Measurements from ENCODE around the gene RPL18.
"Not testable (repeated sequence)": the region's sequence is repeated elsewhere in the genome, so short reads cannot be mapped to it uniquely, and the experiment has no call there.

Gene RPL18

DNA sequence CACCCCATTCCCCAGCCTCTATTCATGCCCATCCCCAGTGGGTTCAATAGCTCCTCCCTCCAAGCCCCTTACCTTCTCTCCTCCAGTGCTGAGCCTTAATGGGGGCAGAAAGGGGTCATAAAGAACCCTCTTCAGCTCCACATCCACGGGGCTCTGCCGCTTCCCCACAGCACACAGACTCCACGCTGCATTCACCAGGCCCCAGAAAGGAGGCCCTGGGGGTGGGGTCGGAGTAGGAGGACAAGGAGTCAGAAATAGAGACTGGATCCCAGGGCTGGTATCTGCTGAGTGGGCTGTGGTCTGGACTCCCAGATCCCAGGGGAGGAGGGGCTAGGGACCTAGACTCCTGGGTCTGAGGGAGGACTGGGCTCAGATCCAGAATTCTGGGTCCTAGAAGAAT lies 25.4 kb upstream of the RPL18 start:
- DNase-seq = no peak

DNA sequence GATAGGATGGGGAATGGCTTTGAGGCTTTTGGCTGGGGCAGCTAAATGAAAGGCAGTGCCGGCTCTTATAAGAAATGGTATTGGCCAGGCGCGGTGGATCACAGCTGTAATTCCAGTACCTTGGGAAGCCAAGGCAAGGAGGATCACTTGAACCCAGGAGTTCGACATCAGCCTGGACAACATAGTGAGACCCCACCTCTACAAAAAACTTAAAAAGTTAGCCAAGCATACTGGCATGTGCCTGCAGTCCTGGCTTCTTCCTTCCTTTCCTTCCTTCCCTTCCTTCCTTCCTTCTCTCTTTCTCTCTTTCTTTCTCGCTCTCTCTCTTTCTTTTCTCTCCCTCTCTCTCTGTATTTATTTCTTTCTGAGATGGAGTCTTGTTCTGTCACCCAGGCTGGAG lies 23.9 kb upstream of the RPL18 start:
- no peak for DNase-seq

DNA sequence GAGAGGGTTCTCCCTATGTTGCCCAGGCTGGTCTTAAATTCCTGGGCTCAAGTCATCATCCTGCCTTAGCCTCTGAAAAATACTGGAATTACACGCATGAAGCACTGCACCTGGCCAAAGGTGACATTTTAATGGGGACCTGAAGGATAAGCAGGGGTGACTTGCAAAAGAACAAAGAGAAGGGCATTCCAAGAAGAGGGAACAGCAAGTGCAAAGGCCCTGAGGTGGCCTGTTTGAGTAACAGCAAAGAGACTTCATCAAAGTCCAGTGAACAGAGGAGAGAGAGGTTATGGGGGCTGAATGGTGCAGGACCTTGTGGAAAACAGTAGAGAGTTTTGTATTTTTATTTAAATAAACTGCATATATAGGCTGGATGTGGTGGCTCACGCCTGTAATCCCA lies 22.9 kb upstream of the RPL18 start:
- DNase-seq = no peak

DNA sequence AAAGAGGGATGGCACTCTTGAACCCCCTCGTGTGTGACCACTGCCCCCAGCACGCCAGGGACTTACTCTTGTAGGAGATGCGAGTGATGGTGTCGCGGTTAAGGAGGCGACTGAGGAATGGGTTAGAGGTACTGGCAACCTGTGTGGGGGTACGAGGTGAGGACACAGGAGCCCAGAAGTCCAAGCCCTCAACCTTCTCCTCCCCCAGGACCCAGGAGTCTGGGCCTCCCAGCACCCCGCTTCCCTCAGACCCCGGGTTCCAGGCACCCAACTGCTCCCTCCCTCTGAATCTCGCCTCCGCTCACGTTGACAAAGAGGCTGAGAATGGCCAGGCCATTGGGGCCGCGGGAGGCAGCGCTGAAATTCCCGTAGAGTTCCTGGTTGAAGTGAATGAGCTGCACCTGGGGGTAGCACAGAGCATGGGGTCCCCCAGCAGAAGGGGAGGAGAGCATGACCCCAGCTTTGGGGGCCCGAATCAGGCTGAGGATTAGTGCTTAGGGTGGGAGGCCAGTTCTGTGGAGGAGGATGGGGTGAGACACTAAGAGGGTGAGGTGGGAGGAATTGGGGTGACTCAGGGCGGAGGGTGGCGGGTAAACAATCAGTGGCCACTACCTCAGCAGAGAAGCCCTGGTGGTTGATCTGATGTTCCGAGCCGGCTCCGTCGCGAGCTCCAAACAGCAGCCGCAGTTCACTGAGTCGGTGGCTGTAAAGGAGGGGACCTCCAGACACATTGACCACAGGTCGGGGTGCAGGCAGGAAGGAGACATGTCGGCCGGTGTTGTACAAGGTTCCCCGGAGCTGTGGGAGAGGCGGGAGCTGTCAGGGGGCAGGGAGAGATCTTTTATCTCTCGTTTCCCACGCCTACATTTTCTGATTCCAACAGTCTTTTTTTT lies 20.8 kb upstream of the RPL18 start:
- DNase-seq = no peak

DNA sequence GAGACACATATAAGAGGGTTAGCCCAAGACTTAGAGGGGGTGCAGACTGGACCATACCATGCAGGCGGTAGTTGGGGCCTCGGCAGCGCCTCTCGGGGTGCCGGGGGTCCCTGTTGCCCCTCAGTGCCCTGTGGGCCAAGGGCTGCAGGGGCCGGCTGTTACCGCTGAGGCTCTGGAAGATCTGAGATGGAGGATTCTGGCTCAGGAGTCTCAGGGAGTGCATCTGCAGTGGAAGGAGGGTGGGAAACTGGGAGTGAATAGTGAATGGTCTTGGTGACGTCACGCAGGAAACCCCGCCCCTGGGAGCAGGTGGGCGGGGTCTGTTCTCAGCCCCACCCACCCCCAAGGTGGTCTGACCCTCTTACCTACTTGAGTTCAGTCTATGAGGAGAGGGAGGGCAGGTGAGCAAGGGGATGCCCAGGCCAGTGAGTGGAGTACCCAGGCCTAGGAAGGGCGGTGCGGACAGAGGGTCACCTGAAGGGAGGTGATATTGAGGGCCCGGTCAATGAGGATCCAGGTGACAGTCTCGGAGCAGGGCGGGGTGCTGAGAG lies 19.9 kb upstream of the RPL18 start:
- no peak for DNase-seq

DNA sequence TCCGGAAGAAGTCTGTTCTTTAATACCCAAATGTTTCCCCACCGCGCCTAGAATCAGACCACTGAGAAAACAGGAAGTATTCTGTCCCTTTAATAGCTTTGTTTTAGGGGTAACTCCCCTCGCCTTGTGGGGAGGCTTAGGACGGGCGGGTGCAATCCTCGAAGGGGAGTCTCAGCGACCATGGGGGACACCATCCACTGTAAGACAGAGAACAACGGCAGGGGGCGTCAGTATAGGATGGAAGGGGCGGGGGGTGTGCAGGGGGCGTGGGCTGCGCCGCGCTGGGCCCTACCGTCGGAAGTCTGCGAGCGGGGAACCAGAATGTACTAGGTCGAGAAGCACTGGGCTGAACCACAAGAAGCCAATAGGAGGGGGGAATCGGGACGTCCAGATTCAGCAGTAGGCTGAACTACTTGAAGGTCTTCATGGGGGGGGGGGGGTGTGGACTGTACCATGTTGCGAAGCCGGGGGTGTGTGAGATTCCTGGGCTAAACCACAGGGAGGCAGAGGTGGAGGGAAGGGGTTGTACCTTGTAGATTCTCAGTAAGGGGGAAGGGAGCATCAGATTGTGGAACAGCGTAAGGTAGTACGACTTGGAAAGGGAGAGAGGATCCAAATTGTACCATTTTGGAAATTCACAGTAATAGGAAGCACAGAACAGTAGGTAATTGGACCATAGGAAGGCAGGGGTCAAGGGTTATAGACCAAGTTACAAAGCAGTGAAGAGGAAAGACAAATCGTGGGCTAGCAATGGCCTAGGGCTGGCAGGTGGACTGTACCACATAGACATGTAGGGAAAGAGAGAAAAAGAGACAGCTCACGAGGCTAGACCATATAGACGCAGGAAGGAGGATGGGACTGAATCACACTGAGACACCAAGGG lies 19.2 kb upstream of the RPL18 start:
- peak; percentile 79 for DNase-seq

DNA sequence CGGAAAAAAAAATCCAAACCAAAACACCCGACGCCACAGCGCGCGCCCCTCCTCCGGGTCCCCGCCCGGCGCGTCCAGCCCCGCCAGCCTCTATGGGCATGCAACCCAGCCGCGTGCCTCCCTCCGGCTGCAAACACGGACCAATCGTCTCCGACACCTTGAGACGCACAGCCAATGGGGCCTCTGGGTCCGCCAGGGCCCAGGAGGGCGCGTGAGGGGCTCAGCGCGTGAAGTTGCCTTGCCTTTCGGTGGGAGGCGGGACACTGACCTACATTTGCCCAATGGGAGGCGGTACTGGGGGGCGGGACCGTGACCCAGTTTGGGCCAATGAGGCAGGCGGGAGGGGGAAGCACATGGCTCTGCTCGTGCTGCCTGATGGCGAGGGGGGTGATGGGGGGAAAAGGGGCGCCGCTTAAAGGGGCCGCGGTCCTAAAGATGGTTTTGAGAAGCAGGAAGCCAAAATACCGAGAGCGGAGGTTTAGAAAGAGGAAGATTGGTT lies 18.5 kb upstream of the RPL18 start:
- DNase-seq = peak; percentile 97

DNA sequence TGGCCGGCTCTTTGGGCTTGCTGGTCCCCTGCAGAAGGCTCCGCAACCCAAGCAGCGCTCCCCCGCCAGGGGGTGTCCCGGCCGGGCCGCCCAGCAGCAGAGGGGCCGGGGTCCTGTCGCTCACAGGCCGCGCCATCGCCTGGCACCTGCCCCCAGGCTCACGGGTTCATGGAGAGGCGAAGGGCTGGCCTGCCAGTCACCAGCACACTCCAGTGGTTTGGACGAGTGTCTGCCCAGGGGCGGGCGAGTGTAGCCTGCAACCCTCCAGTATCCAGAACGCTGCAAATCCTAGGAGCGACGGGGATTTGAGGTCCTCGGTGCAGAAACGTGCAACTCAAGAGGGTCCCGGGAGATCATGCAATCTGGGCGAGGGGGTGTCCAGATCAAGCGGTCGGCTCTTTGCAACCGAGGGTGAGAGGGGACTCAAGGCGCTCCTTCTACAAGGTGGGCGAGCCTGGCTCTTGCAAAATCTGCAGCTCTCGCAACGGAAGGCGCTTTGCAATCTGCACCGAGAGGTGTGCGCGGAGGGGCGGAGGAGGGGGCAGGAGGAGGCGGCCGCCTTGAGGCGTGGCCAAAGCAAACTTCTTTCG lies 18.0 kb upstream of the RPL18 start, which contains the start of gene DBP:
TSS of gene DBP (minus strand) at position 521 of the 590 bp plus-strand sequence. CDS start at position 136, 385 bp downstream.
- DNase-seq = no peak

DNA sequence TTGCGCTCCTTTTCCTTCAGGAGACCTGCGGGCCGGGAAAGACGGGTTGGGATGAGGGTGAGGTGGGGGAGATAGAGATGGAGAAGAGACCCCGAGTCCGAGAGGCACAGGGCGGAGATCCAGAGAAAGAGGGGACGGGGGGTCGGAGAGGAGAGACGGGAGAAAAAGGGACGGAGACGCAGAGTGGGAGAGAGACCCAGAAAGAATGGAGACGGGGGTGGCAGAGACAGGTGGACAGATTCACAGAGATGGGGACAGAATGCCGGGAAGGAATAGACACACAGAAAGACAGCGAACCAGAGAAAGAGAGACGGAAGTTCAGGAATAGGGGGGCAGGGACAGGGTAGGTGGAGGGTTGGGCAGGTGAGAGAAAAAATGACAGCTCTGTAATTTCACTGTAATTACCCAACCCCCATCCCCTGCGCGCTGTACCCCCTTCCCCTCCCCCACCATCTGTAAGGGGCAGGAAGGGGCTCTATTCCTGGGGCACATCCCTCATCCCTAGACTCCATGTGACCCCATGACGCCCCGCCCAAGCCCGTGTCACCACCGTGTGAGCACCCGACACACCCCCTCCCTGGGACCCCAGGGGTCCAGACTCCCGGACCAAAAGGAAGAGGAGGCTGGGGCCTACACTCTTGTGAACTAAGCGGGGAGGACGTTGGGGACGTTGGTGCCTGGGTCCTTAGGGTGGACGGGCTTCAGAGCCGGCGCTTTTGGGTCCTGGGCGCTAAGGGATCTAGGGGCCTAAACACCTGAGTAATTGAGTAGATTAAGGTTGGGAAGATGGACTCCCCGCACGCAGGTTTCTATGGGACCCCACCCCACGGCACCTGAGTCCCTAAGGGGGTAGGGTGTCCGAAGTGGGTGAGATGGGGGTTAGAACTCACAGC lies 17.2 kb upstream of the RPL18 start:
- no peak for DNase-seq

DNA sequence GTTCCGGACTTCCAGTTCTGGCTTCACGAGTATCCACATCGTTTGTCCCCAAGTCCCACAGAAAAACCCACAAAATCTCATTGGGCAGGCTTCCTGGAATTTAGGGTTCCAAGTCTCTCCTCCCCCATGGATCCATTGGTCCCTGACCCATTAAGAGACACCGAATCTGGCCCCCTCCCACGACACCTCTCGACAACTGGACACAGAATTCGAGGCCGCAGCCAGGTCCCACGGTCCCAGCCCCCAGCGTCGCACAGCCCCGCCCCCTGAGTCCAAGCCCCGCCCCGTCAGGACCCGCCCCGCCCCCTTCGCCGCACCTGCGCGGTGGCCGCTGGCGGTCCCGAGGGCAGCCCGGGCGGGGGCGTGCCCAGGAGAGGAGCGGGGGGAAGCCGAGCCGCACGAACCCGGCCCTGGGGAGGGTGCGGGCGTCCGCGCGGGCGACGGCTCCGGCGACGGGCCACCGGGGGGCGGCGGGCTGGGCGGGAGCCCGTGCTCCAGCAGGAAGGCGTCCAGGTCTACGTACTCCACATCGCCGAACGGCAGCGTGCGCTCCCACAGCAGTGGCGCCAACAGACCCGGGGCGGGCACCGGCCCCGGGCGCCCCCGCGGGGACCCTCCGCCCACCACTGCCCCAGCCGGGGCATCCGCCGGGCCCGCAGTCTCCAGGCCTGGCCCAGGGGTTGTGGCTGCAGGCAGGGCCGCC lies 16.4 kb upstream of the RPL18 start:
- peak; percentile 54 for DNase-seq

DNA sequence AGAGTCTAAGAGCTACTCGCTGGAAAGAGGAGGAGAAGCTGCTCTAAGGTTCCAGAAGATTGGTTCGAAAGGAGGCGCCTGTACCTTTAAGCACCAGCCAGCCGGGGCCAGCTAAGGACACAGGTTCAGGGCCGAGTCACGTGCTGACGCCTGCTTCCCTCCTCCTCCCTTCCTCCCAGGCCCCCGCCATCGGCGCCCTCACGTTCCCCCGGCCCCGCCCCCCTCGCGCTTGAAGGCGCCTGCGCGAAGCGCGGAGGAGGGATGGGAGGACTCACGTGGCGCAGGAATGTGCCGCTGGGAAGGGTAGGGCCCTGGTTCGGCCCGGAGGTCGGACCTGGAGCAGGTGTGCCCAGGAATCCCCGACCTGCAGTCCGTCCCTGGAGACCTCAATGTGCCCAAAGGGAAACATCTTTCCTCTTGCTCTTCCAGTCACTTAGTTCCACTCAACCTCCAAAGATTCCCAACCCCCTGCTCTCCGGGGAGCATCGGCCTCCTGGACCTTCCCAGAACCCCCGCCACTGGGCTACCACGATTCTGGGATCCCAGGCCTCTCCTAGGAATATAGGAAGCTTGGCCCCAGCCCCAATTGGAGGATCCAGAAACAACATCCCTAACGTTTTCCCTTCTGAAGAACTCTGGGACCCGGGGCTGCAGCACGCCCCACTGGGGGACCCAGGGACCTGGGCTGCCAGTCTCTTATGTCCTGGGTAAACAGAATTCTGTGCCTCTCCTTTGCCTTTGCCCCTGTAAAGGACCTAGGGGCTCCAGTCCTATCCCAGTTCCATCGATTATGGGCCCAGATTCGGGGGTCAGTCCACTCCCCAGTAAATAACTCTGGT lies 15.7 kb upstream of the RPL18 start:
- peak; percentile 96 for DNase-seq

DNA sequence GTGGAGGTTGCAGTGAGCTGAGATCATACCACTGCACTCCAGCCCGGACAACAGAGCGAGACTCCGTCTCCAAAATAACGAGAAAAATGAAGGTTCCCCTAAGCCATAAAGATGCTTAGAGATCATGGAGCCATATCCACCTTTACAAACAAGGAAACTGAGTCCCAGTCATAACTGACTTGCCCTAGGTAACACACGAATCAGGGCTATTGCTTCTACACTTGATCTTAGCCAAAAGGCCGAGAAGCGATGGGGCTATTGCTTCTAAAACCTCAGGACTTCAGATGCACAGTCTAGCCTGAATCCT lies 15.0 kb upstream of the RPL18 start:
- no peak for DNase-seq

DNA sequence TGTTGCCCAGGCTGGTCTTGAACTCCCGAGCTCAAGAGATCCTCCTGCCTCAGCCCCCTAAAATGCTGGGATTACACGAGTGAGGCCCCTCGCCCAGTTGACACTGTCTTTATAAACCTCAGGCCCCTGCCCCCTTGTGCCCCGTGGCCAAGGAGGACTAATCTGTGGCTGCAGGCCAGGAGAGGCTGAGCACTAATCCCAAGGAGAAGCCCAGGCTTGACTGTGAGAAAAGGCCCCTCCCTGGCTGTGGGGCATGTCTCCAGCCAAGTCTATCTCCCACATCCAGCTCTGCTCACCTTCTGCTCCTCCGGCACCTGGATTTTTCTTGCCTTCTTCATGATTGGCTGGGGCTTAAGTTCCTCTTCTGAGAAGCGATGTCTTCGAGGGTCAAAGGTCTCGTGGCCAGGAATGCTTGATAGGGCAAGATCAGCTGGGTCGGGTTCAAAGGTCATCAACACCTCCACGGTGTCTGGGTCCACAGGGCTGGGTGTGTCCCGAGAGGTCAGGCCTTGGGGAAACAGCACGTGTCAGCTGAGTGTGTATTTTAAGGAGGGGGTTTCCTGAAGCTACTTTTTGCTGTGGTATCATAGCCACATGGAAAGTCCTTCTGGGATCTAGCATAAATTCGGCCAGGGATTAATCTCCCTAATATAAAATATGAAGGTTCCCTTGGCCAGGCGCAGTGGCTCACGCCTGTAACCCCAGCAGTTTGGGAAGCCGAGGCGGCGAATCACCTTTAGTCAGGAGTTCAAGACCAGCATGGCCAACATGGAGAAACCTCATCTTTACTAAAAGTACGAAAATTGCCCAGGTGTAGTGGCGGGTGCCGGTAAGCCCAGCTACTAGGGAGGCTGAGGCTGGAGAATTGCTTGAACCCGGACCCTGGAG lies 14.4 kb upstream of the RPL18 start:
- no peak for DNase-seq

DNA sequence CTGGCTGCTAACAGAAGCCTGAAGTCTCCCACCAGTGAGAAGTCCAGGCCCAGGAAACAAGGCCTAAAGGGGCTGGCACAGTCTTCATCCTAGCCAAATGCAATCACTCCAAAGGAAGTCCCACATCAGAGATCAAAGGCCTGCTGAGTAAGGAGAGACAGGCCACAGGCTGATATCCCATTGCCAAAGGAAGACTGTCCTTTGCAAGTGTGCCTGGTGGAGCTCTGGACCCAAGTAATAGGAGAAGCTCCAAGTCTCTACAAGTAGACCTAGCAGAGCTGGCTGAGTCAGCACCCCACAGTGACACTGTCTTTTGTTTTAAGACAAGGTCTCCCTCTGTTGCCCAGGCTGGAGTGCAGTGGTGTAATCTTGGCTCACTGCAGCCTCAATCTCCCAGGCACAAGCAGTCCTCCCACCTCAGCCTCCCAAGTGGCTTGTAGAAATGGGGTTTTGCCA lies 13.7 kb upstream of the RPL18 start:
- no peak for DNase-seq

DNA sequence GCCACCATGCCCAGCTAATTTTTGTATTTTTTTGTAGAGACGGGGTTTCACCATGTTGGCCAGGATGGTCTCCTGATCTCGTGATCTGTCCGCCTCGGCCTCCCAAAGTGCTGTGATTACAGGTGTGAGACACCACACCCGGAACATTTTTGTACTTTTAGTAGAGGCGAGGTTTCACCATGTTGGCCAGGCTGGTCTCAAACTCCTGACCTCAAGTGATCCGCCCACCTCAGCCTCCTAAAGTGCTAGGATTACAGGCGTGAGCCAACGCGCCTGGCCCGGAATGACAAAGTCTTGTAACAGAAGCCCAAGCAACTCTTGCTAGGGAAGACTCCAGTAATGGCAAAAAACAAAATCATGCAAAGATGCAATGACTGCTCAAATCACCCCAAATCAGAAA lies 13.3 kb upstream of the RPL18 start:
- DNase-seq = not testable (repeated sequence)

DNA sequence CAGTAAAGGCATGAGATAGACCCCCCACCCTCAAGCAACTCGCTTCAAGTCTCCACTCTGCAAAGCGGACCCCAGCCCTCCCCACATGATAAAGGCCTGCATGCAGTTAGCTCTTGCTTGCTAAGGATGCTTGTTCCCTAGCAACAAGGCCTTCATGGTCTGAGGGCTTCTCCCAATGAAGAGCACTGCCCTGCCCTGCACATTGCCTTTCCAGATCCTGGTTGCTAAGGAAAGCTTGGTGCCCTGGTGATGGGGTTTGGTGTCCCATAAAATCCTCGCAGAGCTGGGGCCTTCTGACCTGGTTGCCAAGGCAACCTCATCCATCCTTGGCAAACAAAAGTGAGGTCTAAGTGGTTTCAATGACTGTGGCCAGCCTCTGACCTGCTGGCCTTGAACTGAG lies 12.2 kb upstream of the RPL18 start:
- no peak for DNase-seq

DNA sequence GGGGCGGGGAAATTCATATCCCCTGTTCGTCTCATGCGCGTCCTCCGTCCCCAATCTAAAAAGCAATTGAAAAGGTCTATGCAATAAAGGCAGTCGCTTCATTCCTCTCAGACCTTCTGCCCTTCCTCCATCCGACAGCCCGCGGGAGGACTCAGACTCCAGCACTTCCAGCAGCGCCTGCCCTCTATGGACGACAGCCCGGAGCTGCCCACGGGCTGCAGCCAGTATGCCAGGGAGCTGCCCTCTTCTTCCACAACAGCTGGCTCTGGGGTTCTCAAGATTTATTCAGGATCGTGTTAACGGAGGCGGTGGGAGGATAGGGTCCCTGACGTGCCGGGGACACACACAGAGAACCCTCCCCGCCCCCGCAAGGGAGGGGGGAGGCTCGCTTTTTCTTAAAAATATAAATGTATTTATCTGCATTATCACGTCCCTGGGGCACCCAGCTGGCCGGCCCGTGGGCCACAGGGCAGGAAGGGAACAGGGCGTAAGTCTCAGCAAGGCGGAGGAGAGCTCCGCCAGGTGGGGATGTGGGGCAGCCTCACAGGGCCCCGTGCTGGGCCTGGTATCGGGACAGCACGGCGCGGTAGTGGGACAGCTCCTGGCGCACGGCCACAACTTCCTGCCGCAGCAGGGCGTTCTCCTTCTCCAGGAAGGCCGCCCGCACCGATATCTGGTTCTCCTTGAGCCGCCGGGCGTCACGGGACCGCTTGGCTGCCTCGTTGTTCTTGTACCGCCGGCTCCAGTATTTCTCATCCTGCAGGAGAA lies 11.5 kb upstream of the RPL18 start:
- no peak for DNase-seq

DNA sequence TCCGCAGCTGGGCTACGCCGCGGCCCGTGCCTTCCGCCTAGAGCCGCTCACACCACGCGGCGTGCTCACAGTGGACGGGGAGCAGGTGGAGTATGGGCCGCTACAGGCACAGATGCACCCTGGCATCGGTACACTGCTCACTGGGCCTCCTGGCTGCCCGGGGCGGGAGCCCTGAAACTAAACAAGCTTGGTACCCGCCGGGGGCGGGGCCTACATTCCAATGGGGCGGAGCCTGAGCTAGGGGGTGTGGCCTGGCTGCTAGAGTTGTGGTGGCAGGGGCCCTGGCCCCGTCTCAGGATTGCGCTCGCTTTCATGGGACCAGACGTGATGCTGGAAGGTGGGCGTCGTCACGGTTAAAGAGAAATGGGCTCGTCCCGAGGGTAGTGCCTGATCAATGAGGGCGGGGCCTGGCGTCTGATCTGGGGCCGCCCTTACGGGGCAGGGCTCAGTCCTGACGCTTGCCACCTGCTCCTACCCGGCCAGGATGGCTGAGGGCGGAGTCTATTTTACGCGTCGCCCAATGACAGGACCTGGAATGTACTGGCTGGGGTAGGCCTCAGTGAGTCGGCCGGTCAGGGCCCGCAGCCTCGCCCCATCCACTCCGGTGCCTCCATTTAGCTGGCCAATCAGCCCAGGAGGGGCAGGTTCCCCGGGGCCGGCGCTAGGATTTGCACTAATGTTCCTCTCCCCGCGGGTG lies 10.8 kb upstream of the RPL18 start:
- DNase-seq = no peak

All from DMS79 treated with DMSO at 0.1 percent for 48 hours (cell line).